K562 (cell line): ENCODE results near the gene KLHL8. TPM values are rescaled to one million over a fixed set of nuclear protein-coding genes. Genes with fewer than 3 reads are reported as not detected.

Experiments used
- BRF1 ChIP-seq: IDR thresholded peaks from 3 replicates; pipeline ENCODE4 v1.6.1; 2011; ENCODE audit warnings: borderline replicate concordance, mild to moderate bottlenecking; ENCODE audit not compliant: insufficient read length; ENCODE audit errors: extremely low read depth
- CHD2 ChIP-seq: IDR thresholded peaks from 2 replicates; pipeline ENCODE4 v1.6.1; 2011; ENCODE audit warnings: low read depth, low read length
- GATA2 ChIP-seq: sonication (generic); formaldehyde crosslinking; IDR thresholded peaks from 2 replicates; pipeline ENCODE4 v1.4.0; 2020; ENCODE audit warnings: mild to moderate bottlenecking, missing genetic modification reagents
- HDAC2 ChIP-seq: fragments of 450-650 bp; IDR thresholded peaks from 2 replicates; pipeline ENCODE4 v1.6.1; 2016; ENCODE audit warnings: mild to moderate bottlenecking
- JUNB ChIP-seq: fragments of 450-650 bp; formaldehyde crosslinking; conservative IDR thresholded peaks from 2 replicates; pipeline ENCODE4 v1.4.0; 2020; ENCODE audit warnings: mild to moderate bottlenecking
- L3MBTL2 ChIP-seq: fragments of 450-650 bp; IDR thresholded peaks from 2 replicates; pipeline ENCODE4 v1.6.1; 2016; ENCODE audit warnings: mild to moderate bottlenecking, moderate library complexity
- MNT ChIP-seq, 2 experiments: fragments of 450-650 bp; conservative IDR thresholded peaks; 2 replicates each; pipeline ENCODE4 v1.6.1; 2017; ENCODE audit warnings: mild to moderate bottlenecking in 2 of 2, moderate library complexity in 2 of 2
- NFYB ChIP-seq: IDR thresholded peaks from 2 replicates; pipeline ENCODE4 v1.6.1; 2011; ENCODE audit warnings: mild to moderate bottlenecking, moderate library complexity; ENCODE audit not compliant: insufficient read length; ENCODE audit errors: extremely low read depth
- NKRF ChIP-seq: fragments of 450-650 bp; IDR thresholded peaks from 2 replicates; pipeline ENCODE4 v1.6.1; 2016; ENCODE audit warnings: borderline replicate concordance
- PHTF2 ChIP-seq: fragments of 250-450 bp; sonication (Bioruptor Pico); IDR thresholded peaks from 2 replicates; pipeline ENCODE4 v1.5.0; 2021; ENCODE audit warnings: mild to moderate bottlenecking
- RBM39 ChIP-seq: fragments of 200-400 bp; formaldehyde crosslinking; optimal IDR thresholded peaks from 2 replicates; pipeline ENCODE3; 2018; ENCODE audit warnings: low read depth, low read length
- SIN3A ChIP-seq, 2 experiments: fragments of 150-350 bp in 1 of 2; IDR thresholded peaks; 2 replicates each; pipeline ENCODE4 v1.6.1; 2011 to 2016; ENCODE audit warnings: borderline replicate concordance in 2 of 2, low read depth in 2 of 2, low read length in 2 of 2, mild to moderate bottlenecking in 2 of 2, moderate library complexity in 2 of 2; ENCODE audit not compliant: control insufficient read depth in 1 of 2
- SP1 ChIP-seq: sonication (generic); formaldehyde crosslinking; IDR thresholded peaks from 2 replicates; pipeline ENCODE4 v1.8.1; 2022; ENCODE audit warnings: mild to moderate bottlenecking, missing genetic modification reagents
- TCF7L2 ChIP-seq: fragments of 150-350 bp; IDR thresholded peaks from 2 replicates; pipeline ENCODE4 v1.6.1; 2016; ENCODE audit warnings: low read depth, mild to moderate bottlenecking, low read length, moderate library complexity
- ZC3H11A ChIP-seq: IDR thresholded peaks from 2 replicates; pipeline ENCODE4 v1.6.1; 2012; ENCODE audit warnings: low read depth, low read length, improper control_type of control experiment
- ZNF121 ChIP-seq: sonication (generic); formaldehyde crosslinking; conservative IDR thresholded peaks from 2 replicates; pipeline ENCODE4 v1.8.0; 2022; ENCODE audit warnings: missing genetic modification reagents
- ZNF586 ChIP-seq: fragments of 450-650 bp; formaldehyde crosslinking; conservative IDR thresholded peaks from 2 replicates; pipeline ENCODE4 v1.4.0; 2020; ENCODE audit warnings: mild to moderate bottlenecking, moderate library complexity
- ZNF699 ChIP-seq: fragments of 250-450 bp; sonication (Bioruptor Pico); IDR thresholded peaks from 2 replicates; pipeline ENCODE4 v1.8.0; 2021; ENCODE audit warnings: mild to moderate bottlenecking, moderate library complexity; ENCODE audit not compliant: insufficient replicate concordance
- polyA plus RNA-seq, 8 experiments: library from polyadenylated mRNA; depleted of rRNA in 4 of 8; stranded (reverse) in 5 of 8; unstranded in 3 of 8; fragments of >200 nt; fragmentation: Nextera tagmentation in 2 of 8; fragmentation: Illumina TruSeq in 1 of 8; extraction: Ambion mirVana in 2 of 8; extraction: Trizol in 1 of 8; gene quantifications; 2 replicates each; pipeline versions ENCODE4 v1.2.1 to v1.2.3, GENCODE V29; 2011 to 2014; ENCODE audit warnings: inconsistent platforms in 1 of 8, missing spikeins in 1 of 8
- total RNA-seq, 7 experiments: library from RNA; depleted of rRNA in 6 of 7; stranded (reverse); fragments of >200 nt in 6 of 7; fragmentation: Illumina TruSeq in 2 of 7; extraction: Trizol in 2 of 7; gene quantifications; 2 replicates each; pipeline versions ENCODE4 v1.2.1 to v1.2.3, GENCODE V29; 2011 to 2021; ENCODE audit warnings: low replicate concordance in 1 of 7
- TF ChIP-seq, protein P1 (sequence below): fragments of 150-350 bp; IDR thresholded peaks from 2 replicates; pipeline ENCODE4 v1.6.1; 2014; ENCODE audit warnings: low read depth, mild to moderate bottlenecking, low read length, borderline replicate concordance
- TF ChIP-seq, protein P2 (sequence below): fragments of 450-650 bp; IDR thresholded peaks from 2 replicates; pipeline ENCODE4 v1.6.1; 2016; ENCODE audit warnings: missing biosample characterization, missing genetic modification characterization

Gene KLHL8
- total and polyA plus RNA-seq, 9 of the 15 experiments (the other 6 are each of a cell fraction or from before 2014, with no cell fraction given): 8.7 to 25.3 (median 15.7) TPM

- TF ChIP-seq NFYB: no peak
- TF ChIP-seq NKRF: peak; percentile 80
- peak; percentile 75 for TF ChIP-seq L3MBTL2
- TF ChIP-seq MNT (conservative IDR thresholded peaks at IDR 0.05): peak; percentile 41 to 47; a peak in 3 of 4 replicates
- no peak for TF ChIP-seq RBM39
- no peak for TF ChIP-seq ZC3H11A
- TF ChIP-seq CHD2: peak; percentile 82
- TF ChIP-seq, protein P1, sequence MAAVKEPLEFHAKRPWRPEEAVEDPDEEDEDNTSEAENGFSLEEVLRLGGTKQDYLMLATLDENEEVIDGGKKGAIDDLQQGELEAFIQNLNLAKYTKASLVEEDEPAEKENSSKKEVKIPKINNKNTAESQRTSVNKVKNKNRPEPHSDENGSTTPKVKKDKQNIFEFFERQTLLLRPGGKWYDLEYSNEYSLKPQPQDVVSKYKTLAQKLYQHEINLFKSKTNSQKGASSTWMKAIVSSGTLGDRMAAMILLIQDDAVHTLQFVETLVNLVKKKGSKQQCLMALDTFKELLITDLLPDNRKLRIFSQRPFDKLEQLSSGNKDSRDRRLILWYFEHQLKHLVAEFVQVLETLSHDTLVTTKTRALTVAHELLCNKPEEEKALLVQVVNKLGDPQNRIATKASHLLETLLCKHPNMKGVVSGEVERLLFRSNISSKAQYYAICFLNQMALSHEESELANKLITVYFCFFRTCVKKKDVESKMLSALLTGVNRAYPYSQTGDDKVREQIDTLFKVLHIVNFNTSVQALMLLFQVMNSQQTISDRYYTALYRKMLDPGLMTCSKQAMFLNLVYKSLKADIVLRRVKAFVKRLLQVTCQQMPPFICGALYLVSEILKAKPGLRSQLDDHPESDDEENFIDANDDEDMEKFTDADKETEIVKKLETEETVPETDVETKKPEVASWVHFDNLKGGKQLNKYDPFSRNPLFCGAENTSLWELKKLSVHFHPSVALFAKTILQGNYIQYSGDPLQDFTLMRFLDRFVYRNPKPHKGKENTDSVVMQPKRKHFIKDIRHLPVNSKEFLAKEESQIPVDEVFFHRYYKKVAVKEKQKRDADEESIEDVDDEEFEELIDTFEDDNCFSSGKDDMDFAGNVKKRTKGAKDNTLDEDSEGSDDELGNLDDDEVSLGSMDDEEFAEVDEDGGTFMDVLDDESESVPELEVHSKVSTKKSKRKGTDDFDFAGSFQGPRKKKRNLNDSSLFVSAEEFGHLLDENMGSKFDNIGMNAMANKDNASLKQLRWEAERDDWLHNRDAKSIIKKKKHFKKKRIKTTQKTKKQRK: no peak
- no peak; the same call in 1 of the 2 replicates for TF ChIP-seq HDAC2
- TF ChIP-seq TCF7L2: no peak
- TF ChIP-seq BRF1: no peak
- TF ChIP-seq GATA2: no peak
- no peak for TF ChIP-seq JUNB (CRISPR knock-in tag)
- TF ChIP-seq, protein P2, sequence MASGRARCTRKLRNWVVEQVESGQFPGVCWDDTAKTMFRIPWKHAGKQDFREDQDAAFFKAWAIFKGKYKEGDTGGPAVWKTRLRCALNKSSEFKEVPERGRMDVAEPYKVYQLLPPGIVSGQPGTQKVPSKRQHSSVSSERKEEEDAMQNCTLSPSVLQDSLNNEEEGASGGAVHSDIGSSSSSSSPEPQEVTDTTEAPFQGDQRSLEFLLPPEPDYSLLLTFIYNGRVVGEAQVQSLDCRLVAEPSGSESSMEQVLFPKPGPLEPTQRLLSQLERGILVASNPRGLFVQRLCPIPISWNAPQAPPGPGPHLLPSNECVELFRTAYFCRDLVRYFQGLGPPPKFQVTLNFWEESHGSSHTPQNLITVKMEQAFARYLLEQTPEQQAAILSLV: no peak
- no peak for TF ChIP-seq ZNF586
- peak; percentile 65 for TF ChIP-seq SP1 (CRISPR knock-in tag)
- no peak for TF ChIP-seq ZNF699 (CRISPR knock-in tag)
- no peak for TF ChIP-seq ZNF121 (CRISPR knock-in tag)
- TF ChIP-seq PHTF2: no peak
- TF ChIP-seq SIN3A (IDR thresholded peaks at IDR 0.05; ENCODE audit: borderline replicate concordance in 2 of 2, control insufficient read depth in 1 of 2, low read depth in 2 of 2, low read length in 2 of 2): peak in 1 of 2 experiments; percentile 73; a peak in 2 of 4 replicates
These were observed at the start of gene KLHL8 (continued) for GRCh38 chr4:87220094-87220822.
